K562 (cell line): ENCODE data around the gene PLPP4. TPM values are rescaled to one million over a fixed set of nuclear protein-coding genes. Genes with fewer than 3 reads are reported as not detected.

ENCODE experiments used
- ATAC-seq: fragments of 200-7000 bp; cut with Tn5 transposase; 3 replicates; pipeline ENCODE4 v1.9.1; 2020; ENCODE audit warnings: moderate library complexity
- BruUV-seq: library from RNA; stranded (reverse); fragments of 400-500 nt; replicated peaks from 2 replicates; lab custom pipeline; 2021; lab: Mats Ljungman, UMichigan
- CTCF ChIA-PET: fragments of 300-600 bp; formaldehyde crosslinking; extraction: SDS; loops from one replicate; lab custom pipeline; 2021; ENCODE audit warnings: low intra/inter-chr PET ratio; lab: Yijun Ruan, JAX
- POLR2A ChIA-PET: fragments of 300-600, 350-650 bp; sonication (Branson Sonifier 250); formaldehyde crosslinking; extraction: SDS; loops from one replicate; lab custom pipeline; 2021; ENCODE audit warnings: antibody characterized with exemption, inconsistent platforms; lab: Yijun Ruan, JAX
- DNase-seq, 4 experiments: peaks; one replicate each; pipeline versions ENCODE4 v3.0.0 to v3.0.0-alpha.2; 2011 to 2018; ENCODE audit warnings: low spot score in 3 of 4, mixed read lengths in 3 of 4; ENCODE audit errors: extremely low read depth in 1 of 4
- FAIRE-seq: peaks from 2 replicates; lab custom pipeline; 2011; peaks lifted over from hg19 to GRCh38; lab: Jason Lieb, UNC
- H2AFZ ChIP-seq: 2 replicates; pipeline ENCODE4 v1.6.0; 2011; ENCODE audit warnings: low read depth, low read length, control low read depth, inconsistent platforms
- H3K27ac ChIP-seq: fragments of 200-600 bp; 3 replicates; pipeline ENCODE4 v1.8.0; 2011; ENCODE audit warnings: low read depth, mild to moderate bottlenecking, control low read depth, inconsistent platforms, low read length, moderate library complexity, mixed read lengths; ENCODE audit errors: extremely low read depth
- H3K27me3 ChIP-seq, 2 experiments: fragments of 300-600 bp in 1 of 2; 2 replicates in 1 of 2; 3 replicates in 1 of 2; pipeline versions ENCODE4 v1.6.0 to v1.8.0; 2011; ENCODE audit warnings: inconsistent platforms in 2 of 2, low read length in 2 of 2, mild to moderate bottlenecking in 1 of 2, mixed read lengths in 1 of 2, moderate library complexity in 1 of 2; ENCODE audit not compliant: control insufficient read depth in 2 of 2, insufficient read depth in 2 of 2
- H3K36me3 ChIP-seq: fragments of 300-600 bp; 3 replicates; pipeline ENCODE4 v1.8.0; 2011; ENCODE audit warnings: mild to moderate bottlenecking, low read length, inconsistent platforms; ENCODE audit not compliant: control insufficient read depth, insufficient read depth
- H3K4me1 ChIP-seq, 2 experiments: fragments of 200-600 bp in 1 of 2; replicated peaks in 1 of 2; 2 replicates in 1 of 2; 3 replicates in 1 of 2; pipeline versions ENCODE4 v1.5.1 to v1.8.0; 2011; ENCODE audit warnings: inconsistent platforms in 2 of 2, low read length in 2 of 2, mild to moderate bottlenecking in 1 of 2, mixed read lengths in 1 of 2, moderate library complexity in 1 of 2; ENCODE audit not compliant: control insufficient read depth in 2 of 2, insufficient read depth in 2 of 2
- H3K4me2 ChIP-seq: 2 replicates; pipeline ENCODE4 v1.6.1; 2011; ENCODE audit warnings: low read length, control low read depth, inconsistent platforms, mixed read lengths; ENCODE audit not compliant: insufficient read depth
- H3K4me3 ChIP-seq: fragments of 200-600 bp; sonication (generic), shearing (Covaris generic); 2 replicates; pipeline ENCODE4 v1.5.1; 2016; ENCODE audit warnings: control low read depth, inconsistent platforms
- H3K79me2 ChIP-seq: fragments of 200-600 bp; 3 replicates; pipeline ENCODE4 v1.8.0; 2011; ENCODE audit warnings: low read length, inconsistent platforms; ENCODE audit not compliant: control insufficient read depth, insufficient read depth
- H3K9ac ChIP-seq, 2 experiments: 2 replicates each; pipeline versions ENCODE4 v1.6.0 to v1.6.1; 2011; ENCODE audit warnings: low read depth in 2 of 2, low read length in 2 of 2, control low read depth in 1 of 2, inconsistent platforms in 1 of 2, mild to moderate bottlenecking in 1 of 2, mixed read lengths in 1 of 2; ENCODE audit not compliant: insufficient read depth in 1 of 2
- H3K9me1 ChIP-seq: one replicate; pipeline ENCODE4 v1.6.0; 2011; ENCODE audit warnings: inconsistent platforms, mild to moderate bottlenecking, low read length, moderate library complexity; ENCODE audit not compliant: control insufficient read depth, insufficient read depth
- H3K9me3 ChIP-seq: replicated peaks from 2 replicates; pipeline ENCODE4 v1.5.1; 2011; ENCODE audit warnings: low read depth, low read length, inconsistent platforms; ENCODE audit not compliant: control insufficient read depth, insufficient read depth
- H4K20me1 ChIP-seq: replicated peaks from 2 replicates; pipeline ENCODE4 v1.6.1; 2011; ENCODE audit warnings: low read length, inconsistent platforms, mixed read lengths; ENCODE audit not compliant: control insufficient read depth, insufficient read depth
- ADNP ChIP-seq: fragments of 200-800 bp; sonication (Bioruptor generic); IDR thresholded peaks from 2 replicates; pipeline ENCODE4 v1.6.1; 2016; ENCODE audit warnings: missing genetic modification characterization, missing compliant biosample characterization
- BACH1 ChIP-seq: fragments of 200-800 bp; sonication (Bioruptor generic); IDR thresholded peaks from 2 replicates; pipeline ENCODE4 v1.6.1; 2016; ENCODE audit warnings: missing genetic modification characterization, missing compliant biosample characterization
- BRCA1 ChIP-seq, 2 experiments: fragments of 450-650 bp in 1 of 2; sonication (generic) in 1 of 2; formaldehyde crosslinking in 1 of 2; IDR thresholded peaks; 2 replicates each; pipeline versions ENCODE4 v1.5.0 to v1.6.1; 2017 to 2020; ENCODE audit warnings: mild to moderate bottlenecking in 1 of 2, missing genetic modification reagents in 1 of 2
- CTBP1 ChIP-seq: fragments of 450-650 bp; IDR thresholded peaks from 2 replicates; pipeline ENCODE4 v1.6.1; 2016; ENCODE audit warnings: borderline replicate concordance
- GTF2F1 ChIP-seq: IDR thresholded peaks from 2 replicates; pipeline ENCODE4 v1.6.1; 2011; ENCODE audit warnings: low read depth, low read length, improper control_type of control experiment
- L3MBTL2 ChIP-seq: fragments of 450-650 bp; IDR thresholded peaks from 2 replicates; pipeline ENCODE4 v1.6.1; 2016; ENCODE audit warnings: mild to moderate bottlenecking, moderate library complexity
- MCM2 ChIP-seq: fragments of 450-650 bp; IDR thresholded peaks from 2 replicates; pipeline ENCODE4 v1.6.1; 2017; ENCODE audit warnings: low read depth, mild to moderate bottlenecking
- PHB2 ChIP-seq: fragments of 450-650 bp; IDR thresholded peaks from 2 replicates; pipeline ENCODE4 v1.6.1; 2017; ENCODE audit warnings: low read depth
- RBFOX2 ChIP-seq: fragments of 200-400 bp; formaldehyde crosslinking; IDR thresholded peaks from 2 replicates; pipeline ENCODE4 v1.6.1; 2017; ENCODE audit warnings: low read depth, mild to moderate bottlenecking, low read length, moderate library complexity
- YBX1 ChIP-seq: fragments of 450-650 bp; IDR thresholded peaks from 2 replicates; pipeline ENCODE4 v1.7.1; 2016; ENCODE audit warnings: mild to moderate bottlenecking
- ZBTB17 ChIP-seq: fragments of 450-650 bp; formaldehyde crosslinking; IDR thresholded peaks from 2 replicates; pipeline ENCODE4 v1.4.0; 2020; ENCODE audit warnings: mild to moderate bottlenecking
- ZNF224 ChIP-seq: sonication (generic); formaldehyde crosslinking; IDR thresholded peaks from 2 replicates; pipeline ENCODE4 v1.8.0; 2022; ENCODE audit warnings: mild to moderate bottlenecking, missing genetic modification reagents
- ZNF77 ChIP-seq: fragments of 250-450 bp; sonication (Bioruptor Pico); IDR thresholded peaks from 2 replicates; pipeline ENCODE4 v1.5.0; 2020
- WGBS: fragments of 100-300 bp; shearing (Covaris generic); methylation state at CpG from one replicate; pipeline ENCODE4 v1.1.6; 2016; ENCODE audit warnings: low coverage, mixed read lengths; ENCODE audit not compliant: insufficient coverage; ENCODE audit errors: missing lambda C conversion rate; 5-methylcytosine and 5-hydroxymethylcytosine counted together
- in situ Hi-C: fragments of 300-500 bp; cut with MboI; formaldehyde crosslinking; loops from 4 replicates; pipeline ENCODE4 v1.15.0; 2018; ENCODE audit warnings: inconsistent platforms, mixed read lengths
- intact Hi-C: fragments of 100-400 bp; cut with micrococcal nuclease; formaldehyde crosslinking; loops from 2 replicates; pipeline ENCODE4 v1.14.2; 2022
- polyA plus RNA-seq, 8 experiments: library from polyadenylated mRNA; depleted of rRNA in 4 of 8; stranded (reverse) in 5 of 8; unstranded in 3 of 8; fragments of >200 nt; fragmentation: Nextera tagmentation in 2 of 8; fragmentation: Illumina TruSeq in 1 of 8; extraction: Ambion mirVana in 2 of 8; extraction: Trizol in 1 of 8; gene quantifications; 2 replicates each; pipeline versions ENCODE4 v1.2.1 to v1.2.3, GENCODE V29; 2011 to 2014; ENCODE audit warnings: inconsistent platforms in 1 of 8, missing spikeins in 1 of 8
- total RNA-seq, 7 experiments: library from RNA; depleted of rRNA in 6 of 7; stranded (reverse); fragments of >200 nt in 6 of 7; fragmentation: Illumina TruSeq in 2 of 7; extraction: Trizol in 2 of 7; gene quantifications; 2 replicates each; pipeline versions ENCODE4 v1.2.1 to v1.2.3, GENCODE V29; 2011 to 2021; ENCODE audit warnings: low replicate concordance in 1 of 7
- TF ChIP-seq, protein P1 (sequence below), 3 experiments: IDR thresholded peaks in 2 of 3; conservative IDR thresholded peaks in 1 of 3; 2 replicates each; pipeline ENCODE4 v1.5.1; 2011 to 2012; ENCODE audit warnings: low read length in 3 of 3, mild to moderate bottlenecking in 3 of 3, control low read depth in 2 of 3, improper control_type of control experiment in 1 of 3, inconsistent platforms in 1 of 3, low read depth in 1 of 3, mixed read lengths in 1 of 3, moderate library complexity in 1 of 3; ENCODE audit not compliant: insufficient read depth in 2 of 3
- TF ChIP-seq, protein P2 (sequence below): fragments of 450-650 bp; IDR thresholded peaks from 2 replicates; pipeline ENCODE4 v1.6.1; 2017; ENCODE audit warnings: mild to moderate bottlenecking, moderate library complexity
- TF ChIP-seq, protein P3 (sequence below): sonication (generic); formaldehyde crosslinking; IDR thresholded peaks from 2 replicates; pipeline ENCODE4 v1.8.0; 2022; ENCODE audit warnings: mild to moderate bottlenecking, missing genetic modification reagents, borderline replicate concordance

PLPP4 gene
- total and polyA plus RNA-seq, 9 of the 15 experiments (the other 6 are each of a cell fraction or from before 2014, with no cell fraction given), result 0.08 TPM; not detected in 8

DNA sequence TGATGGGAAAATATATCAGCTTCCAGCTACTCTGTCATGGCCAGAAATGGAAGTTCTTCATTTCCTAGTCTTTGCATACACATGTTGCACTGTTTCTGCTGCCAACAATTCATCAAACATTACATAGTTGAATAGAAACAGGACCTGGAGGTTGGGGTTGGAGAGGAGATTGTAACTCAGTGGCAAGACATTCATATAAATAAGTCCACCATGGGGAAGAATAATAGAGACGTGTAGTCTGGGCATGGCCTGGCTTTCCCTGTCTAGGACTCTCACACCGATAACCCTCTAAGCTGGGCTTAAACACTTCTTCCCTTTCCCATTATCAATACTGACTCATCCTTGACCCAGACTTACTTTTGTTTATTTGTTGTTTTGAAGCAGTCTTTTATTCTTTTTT lies 155.7 kb downstream of the PLPP4 start (continued):
- TF ChIP-seq GTF2F1, result no peak

DNA sequence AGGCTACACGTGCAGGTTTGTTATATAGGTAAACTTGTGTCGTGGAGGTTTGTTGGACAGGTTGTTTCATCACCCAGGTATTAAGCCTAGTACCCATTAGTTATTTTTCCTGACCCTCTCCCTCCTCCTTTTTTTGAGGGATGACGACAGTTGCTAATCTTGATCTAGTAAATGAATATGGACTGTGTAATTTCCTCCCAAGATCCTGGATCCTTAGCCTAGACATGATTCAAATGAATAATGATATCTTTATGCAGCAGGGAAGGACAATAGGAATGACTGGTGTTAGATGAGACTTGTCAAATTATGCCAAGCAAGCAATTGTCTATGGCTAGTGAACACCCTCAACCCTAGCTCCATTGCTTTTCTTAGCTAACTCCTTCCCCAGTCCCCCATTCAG lies 156.2 kb downstream of the PLPP4 start:
- CTCF ChIA-PET, result no interaction called here
- H3K27ac ChIP-seq, result no peak overlapping the region
- in situ Hi-C loops (no loop called here), intact Hi-C loops (no loop called here)
- ATAC-seq, result no peak
- DNase-seq, result no peak
- no peak overlapping the region for H3K4me3 ChIP-seq
- no peak for FAIRE-seq
- POLR2A ChIA-PET, result no interaction called here
- BruUV-seq, result no TSS peak
- no peak overlapping the region for H3K4me2 ChIP-seq
- H4K20me1 ChIP-seq, result no peaks in the 10 kb centered on the region
- H2AFZ ChIP-seq, result no peak overlapping the region
- no peaks in the 10 kb centered on the region for H3K4me1 ChIP-seq
- 0% methylated on average over 3 of the region's 3 CpGs for WGBS
- H3K27me3 ChIP-seq, result no peaks in the 10 kb centered on the region
- H3K9ac ChIP-seq, result no peak overlapping the region
- no peaks in the 10 kb centered on the region for H3K79me2 ChIP-seq
- no peaks in the 10 kb centered on the region for H3K9me1 ChIP-seq
- no peaks in the 10 kb centered on the region for H3K36me3 ChIP-seq
- TF ChIP-seq BACH1 (tag), result no peak
- no peak for TF ChIP-seq L3MBTL2
- TF ChIP-seq, protein P1, sequence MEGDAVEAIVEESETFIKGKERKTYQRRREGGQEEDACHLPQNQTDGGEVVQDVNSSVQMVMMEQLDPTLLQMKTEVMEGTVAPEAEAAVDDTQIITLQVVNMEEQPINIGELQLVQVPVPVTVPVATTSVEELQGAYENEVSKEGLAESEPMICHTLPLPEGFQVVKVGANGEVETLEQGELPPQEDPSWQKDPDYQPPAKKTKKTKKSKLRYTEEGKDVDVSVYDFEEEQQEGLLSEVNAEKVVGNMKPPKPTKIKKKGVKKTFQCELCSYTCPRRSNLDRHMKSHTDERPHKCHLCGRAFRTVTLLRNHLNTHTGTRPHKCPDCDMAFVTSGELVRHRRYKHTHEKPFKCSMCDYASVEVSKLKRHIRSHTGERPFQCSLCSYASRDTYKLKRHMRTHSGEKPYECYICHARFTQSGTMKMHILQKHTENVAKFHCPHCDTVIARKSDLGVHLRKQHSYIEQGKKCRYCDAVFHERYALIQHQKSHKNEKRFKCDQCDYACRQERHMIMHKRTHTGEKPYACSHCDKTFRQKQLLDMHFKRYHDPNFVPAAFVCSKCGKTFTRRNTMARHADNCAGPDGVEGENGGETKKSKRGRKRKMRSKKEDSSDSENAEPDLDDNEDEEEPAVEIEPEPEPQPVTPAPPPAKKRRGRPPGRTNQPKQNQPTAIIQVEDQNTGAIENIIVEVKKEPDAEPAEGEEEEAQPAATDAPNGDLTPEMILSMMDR (IDR thresholded peaks at IDR 0.05 in 2 of 3, conservative IDR thresholded peaks at IDR 0.05 in 1 of 3; ENCODE audit: insufficient read depth in 2 of 3, low read depth in 1 of 3, low read length in 3 of 3), result no peak
- TF ChIP-seq, protein P2, sequence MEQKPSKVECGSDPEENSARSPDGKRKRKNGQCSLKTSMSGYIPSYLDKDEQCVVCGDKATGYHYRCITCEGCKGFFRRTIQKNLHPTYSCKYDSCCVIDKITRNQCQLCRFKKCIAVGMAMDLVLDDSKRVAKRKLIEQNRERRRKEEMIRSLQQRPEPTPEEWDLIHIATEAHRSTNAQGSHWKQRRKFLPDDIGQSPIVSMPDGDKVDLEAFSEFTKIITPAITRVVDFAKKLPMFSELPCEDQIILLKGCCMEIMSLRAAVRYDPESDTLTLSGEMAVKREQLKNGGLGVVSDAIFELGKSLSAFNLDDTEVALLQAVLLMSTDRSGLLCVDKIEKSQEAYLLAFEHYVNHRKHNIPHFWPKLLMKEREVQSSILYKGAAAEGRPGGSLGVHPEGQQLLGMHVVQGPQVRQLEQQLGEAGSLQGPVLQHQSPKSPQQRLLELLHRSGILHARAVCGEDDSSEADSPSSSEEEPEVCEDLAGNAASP, result no peak
- no peak for TF ChIP-seq YBX1
- no peak for TF ChIP-seq PHB2
- TF ChIP-seq RBFOX2, result no peak
- TF ChIP-seq MCM2, result no peak
- TF ChIP-seq ZNF224 (CRISPR knock-in tag), result no peak
- no peak for TF ChIP-seq BRCA1 (IDR thresholded peaks at IDR 0.05)
- TF ChIP-seq BRCA1 (CRISPR knock-in tag; IDR thresholded peaks at IDR 0.05), result no peak
- TF ChIP-seq CTBP1, result no peak
- no peak for TF ChIP-seq ZBTB17
- TF ChIP-seq ADNP (tag), result no peak
- TF ChIP-seq ZNF77 (CRISPR knock-in tag), result no peak
- TF ChIP-seq, protein P3, sequence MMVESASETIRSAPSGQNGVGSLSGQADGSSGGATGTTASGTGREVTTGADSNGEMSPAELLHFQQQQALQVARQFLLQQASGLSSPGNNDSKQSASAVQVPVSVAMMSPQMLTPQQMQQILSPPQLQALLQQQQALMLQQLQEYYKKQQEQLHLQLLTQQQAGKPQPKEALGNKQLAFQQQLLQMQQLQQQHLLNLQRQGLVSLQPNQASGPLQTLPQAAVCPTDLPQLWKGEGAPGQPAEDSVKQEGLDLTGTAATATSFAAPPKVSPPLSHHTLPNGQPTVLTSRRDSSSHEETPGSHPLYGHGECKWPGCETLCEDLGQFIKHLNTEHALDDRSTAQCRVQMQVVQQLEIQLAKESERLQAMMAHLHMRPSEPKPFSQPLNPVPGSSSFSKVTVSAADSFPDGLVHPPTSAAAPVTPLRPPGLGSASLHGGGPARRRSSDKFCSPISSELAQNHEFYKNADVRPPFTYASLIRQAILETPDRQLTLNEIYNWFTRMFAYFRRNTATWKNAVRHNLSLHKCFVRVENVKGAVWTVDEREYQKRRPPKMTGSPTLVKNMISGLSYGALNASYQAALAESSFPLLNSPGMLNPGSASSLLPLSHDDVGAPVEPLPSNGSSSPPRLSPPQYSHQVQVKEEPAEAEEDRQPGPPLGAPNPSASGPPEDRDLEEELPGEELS, result no peak
- no peaks in the 10 kb centered on the region for H3K9me3 ChIP-seq
